CD8-positive, alpha-beta memory T cell (primary cell): ENCODE data around the gene P2RX2. TPM values are rescaled to one million over a fixed set of nuclear protein-coding genes. Genes with fewer than 3 reads are reported as not detected.

Experiments used
- CTCF ChIA-PET: fragments of 350-600 bp; sonication (Branson Sonifier 250); formaldehyde crosslinking; loops from one replicate; lab custom pipeline; 2021; ENCODE audit warnings: antibody characterized with exemption; lab: Charles Lee
- POLR2A ChIA-PET: fragments of 350-600 bp; sonication (Branson Sonifier 250); formaldehyde crosslinking; loops from one replicate; lab custom pipeline; 2021; ENCODE audit warnings: antibody characterized with exemption; lab: Charles Lee
- DNase-seq, 5 donors: peaks; one replicate each; pipeline versions ENCODE4 v3.0.0 to v3.0.0-alpha.2; 2020 to 2022; ENCODE audit warnings: mixed read lengths in 1 of 5
- H3K27ac ChIP-seq: one replicate; pipeline ENCODE4 v1.7.0; 2013; ENCODE audit warnings: low read depth, mild to moderate bottlenecking, low read length, moderate library complexity
- H3K27me3 ChIP-seq: 2 replicates; pipeline ENCODE4 v1.7.0; 2013; ENCODE audit warnings: low read length, mild to moderate bottlenecking; ENCODE audit not compliant: insufficient read depth, poor library complexity, severe bottlenecking
- H3K36me3 ChIP-seq: 2 replicates; pipeline ENCODE4 v1.7.0; 2013; ENCODE audit warnings: mild to moderate bottlenecking, low read length, moderate library complexity; ENCODE audit not compliant: insufficient read depth
- H3K4me1 ChIP-seq: 2 replicates; pipeline ENCODE4 v1.7.0; 2013; ENCODE audit warnings: mild to moderate bottlenecking, low read length, moderate library complexity; ENCODE audit not compliant: insufficient read depth
- H3K4me3 ChIP-seq: 2 replicates; pipeline ENCODE4 v1.7.0; 2013; ENCODE audit warnings: mild to moderate bottlenecking, low read length
- H3K9me3 ChIP-seq: 2 replicates; pipeline ENCODE4 v1.7.0; 2013; ENCODE audit warnings: mild to moderate bottlenecking, low read length
- H3K27ac Mint-ChIP-seq, 8 donors: one replicate each; pipeline ENCODE4 v1.8.0; 2020 to 2021; ENCODE audit warnings: mixed read lengths in 8 of 8, mild to moderate bottlenecking in 6 of 8, inconsistent platforms in 3 of 8, moderate library complexity in 3 of 8
- H3K27me3 Mint-ChIP-seq, 2 donors: one replicate each; pipeline ENCODE4 v1.8.0; 2020 to 2021; ENCODE audit warnings: mixed read lengths in 2 of 2, mild to moderate bottlenecking in 1 of 2, moderate library complexity in 1 of 2
- H3K36me3 Mint-ChIP-seq, 3 donors: one replicate each; pipeline ENCODE4 v1.8.0; 2020 to 2021; ENCODE audit warnings: mixed read lengths in 3 of 3, inconsistent platforms in 1 of 3, mild to moderate bottlenecking in 1 of 3
- H3K4me1 Mint-ChIP-seq, 3 donors: one replicate each; pipeline ENCODE4 v1.8.0; 2020 to 2021; ENCODE audit warnings: mixed read lengths in 3 of 3, inconsistent platforms in 1 of 3, mild to moderate bottlenecking in 1 of 3
- H3K4me3 Mint-ChIP-seq, 7 donors: one replicate each; pipeline ENCODE4 v1.8.0; 2020 to 2021; ENCODE audit warnings: mixed read lengths in 7 of 7, mild to moderate bottlenecking in 6 of 7, moderate library complexity in 4 of 7, inconsistent platforms in 2 of 7
- H3K9me3 Mint-ChIP-seq, 5 donors: one replicate each; pipeline ENCODE4 v1.8.0; 2020 to 2022; ENCODE audit warnings: mixed read lengths in 5 of 5, mild to moderate bottlenecking in 3 of 5, moderate library complexity in 2 of 5, inconsistent platforms in 1 of 5
- polyA plus RNA-seq: library from polyadenylated mRNA; unstranded; fragments of 300-500 nt; fragmentation: Illumina TruSeq; gene quantifications from one replicate; pipeline ENCODE4 v1.2.3, GENCODE V29; 2021
- total RNA-seq, 2 experiments: library from RNA; stranded (reverse); gene quantifications; one replicate each; pipeline ENCODE4 v1.2.3, GENCODE V29; 2021

Gene P2RX2
- total and polyA plus RNA-seq, 3 experiments from 2014 or later = not detected

DNA sequence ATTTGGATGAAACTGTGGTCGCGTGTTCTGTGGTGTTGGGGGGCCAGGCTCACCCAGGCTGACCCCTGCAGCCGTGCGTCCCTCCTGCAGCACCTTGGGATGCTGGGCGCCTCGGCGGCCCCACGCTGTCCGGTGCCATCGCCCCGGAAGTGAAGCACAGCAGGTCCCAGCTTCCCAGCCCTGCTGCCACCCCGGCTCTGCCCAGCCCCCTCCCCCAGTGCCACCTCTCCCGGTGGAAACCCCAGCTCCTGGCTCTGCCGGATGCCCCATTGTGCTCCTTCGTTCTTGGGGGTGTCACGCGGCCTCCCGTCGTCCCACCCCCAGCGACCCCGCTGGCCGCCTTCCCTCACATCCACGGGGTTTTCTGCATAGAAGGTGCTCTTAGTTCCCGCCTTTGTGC, 33.4 kb upstream of the P2RX2 start:
- no peak for DNase-seq
- Histone ChIP-seq H3K4me3 (no peak overlapping the region), H3K27ac (no peak overlapping the region), H3K4me1 (no peaks in the 10 kb centered on the region), H3K27me3 (no peaks in the 10 kb centered on the region), H3K36me3 (peaks cover 4% of the 10 kb centered on the region), H3K9me3 (no peaks in the 10 kb centered on the region)
- Mint-ChIP-seq H3K27me3 (no peaks in the 10 kb centered on the region), H3K27ac (no peak overlapping the region), H3K9me3 (no peaks in the 10 kb centered on the region), H3K36me3 (peaks cover 0 to 20% (median 6%) of the 10 kb centered on the region in 3 donors), H3K4me3 (no peak overlapping the region), H3K4me1 (no peaks in the 10 kb centered on the region)
- ChIA-PET POLR2A (no interaction called here), CTCF (no interaction called here)

DNA sequence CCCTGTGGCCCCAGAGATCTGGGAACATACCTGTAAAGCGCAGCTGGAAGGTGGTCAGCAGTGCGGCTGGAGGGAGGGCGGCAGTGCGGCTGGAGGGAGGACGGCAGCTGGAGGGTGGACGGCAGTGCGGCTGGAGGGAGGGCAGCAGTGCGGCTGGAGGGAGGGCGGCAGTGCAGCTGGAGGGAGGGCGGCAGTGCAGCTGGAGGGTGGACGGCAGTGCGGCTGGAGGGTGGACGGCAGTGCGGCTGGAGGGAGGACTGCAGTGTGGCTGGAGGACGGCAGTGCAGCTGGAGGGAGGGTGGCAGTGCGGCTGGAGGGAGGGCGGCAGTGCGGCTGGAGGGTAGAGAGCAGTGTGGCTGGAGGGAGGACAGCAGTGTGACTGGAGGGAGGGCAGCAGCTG, 31.6 kb upstream of the P2RX2 start:
- Histone ChIP-seq H3K27ac (no peak overlapping the region), H3K36me3 (no peaks in the 10 kb centered on the region), H3K4me3 (no peak overlapping the region), H3K9me3 (no peaks in the 10 kb centered on the region), H3K27me3 (no peaks in the 10 kb centered on the region), H3K4me1 (no peaks in the 10 kb centered on the region)
- H3K4me3 Mint-ChIP-seq = no peak overlapping the region
- DNase-seq = no peak
- POLR2A ChIA-PET = no interaction called here
- H3K36me3 Mint-ChIP-seq = peaks cover 0 to 8% (median 3%) of the 10 kb centered on the region in 3 donors
- no peak overlapping the region for H3K27ac Mint-ChIP-seq
- no peaks in the 10 kb centered on the region for H3K27me3 Mint-ChIP-seq
- H3K4me1 Mint-ChIP-seq = no peaks in the 10 kb centered on the region
- CTCF ChIA-PET = no interaction called here
- no peaks in the 10 kb centered on the region for H3K9me3 Mint-ChIP-seq

GRCh38 chr12:132587781-132588180, 30.8 kb upstream of the P2RX2 start:
- no peak overlapping the region for H3K4me3 ChIP-seq
- DNase-seq = no peak
- Mint-ChIP-seq H3K4me1 (no peaks in the 10 kb centered on the region), H3K9me3 (no peaks in the 10 kb centered on the region), H3K36me3 (peaks cover 0 to 8% (median 3%) of the 10 kb centered on the region in 3 donors), H3K27ac (no peak overlapping the region), H3K4me3 (no peak overlapping the region), H3K27me3 (peaks cover 3 to 4% of the 10 kb centered on the region in 2 donors)
- H3K9me3 ChIP-seq = no peaks in the 10 kb centered on the region
- POLR2A ChIA-PET = no interaction called here
- no peaks in the 10 kb centered on the region for H3K27me3 ChIP-seq
- H3K4me1 ChIP-seq = no peaks in the 10 kb centered on the region
- CTCF ChIA-PET = no interaction called here
- H3K36me3 ChIP-seq = no peaks in the 10 kb centered on the region
- no peak overlapping the region for H3K27ac ChIP-seq

GRCh38 chr12:132588319-132588718, 30.3 kb upstream of the P2RX2 start:
- ChIA-PET POLR2A (no interaction called here), CTCF (no interaction called here)
- H3K27me3 Mint-ChIP-seq = peaks cover 3 to 6% of the 10 kb centered on the region in 2 donors
- no peak for DNase-seq
- Histone ChIP-seq H3K4me3 (no peak overlapping the region), H3K27me3 (no peaks in the 10 kb centered on the region), H3K27ac (no peak overlapping the region), H3K4me1 (no peaks in the 10 kb centered on the region), H3K36me3 (no peaks in the 10 kb centered on the region), H3K9me3 (no peaks in the 10 kb centered on the region)
- no peak overlapping the region for H3K27ac Mint-ChIP-seq
- peaks cover 0 to 8% (median 3%) of the 10 kb centered on the region in 3 donors for H3K36me3 Mint-ChIP-seq
- H3K4me1 Mint-ChIP-seq = no peaks in the 10 kb centered on the region
- H3K4me3 Mint-ChIP-seq = no peak overlapping the region
- no peaks in the 10 kb centered on the region for H3K9me3 Mint-ChIP-seq

GRCh38 chr12:132588821-132589669, 29.5 kb upstream of the P2RX2 start:
- Mint-ChIP-seq H3K27me3 (peaks cover 3 to 11% of the 10 kb centered on the region in 2 donors), H3K27ac (no peak overlapping the region), H3K9me3 (no peaks in the 10 kb centered on the region), H3K36me3 (peaks cover 0 to 4% (median under 1%) of the 10 kb centered on the region in 3 donors), H3K4me1 (peaks cover 0 to 5% (median 2%) of the 10 kb centered on the region in 3 donors), H3K4me3 (no peak overlapping the region)
- CTCF ChIA-PET = no interaction called here
- POLR2A ChIA-PET = no interaction called here
- no peaks in the 10 kb centered on the region for H3K9me3 ChIP-seq
- no peak overlapping the region for H3K4me3 ChIP-seq
- DNase-seq = peak in 1 of 5 donors; percentile 31
- H3K36me3 ChIP-seq = no peaks in the 10 kb centered on the region
- no peaks in the 10 kb centered on the region for H3K4me1 ChIP-seq
- H3K27ac ChIP-seq = no peak overlapping the region
- H3K27me3 ChIP-seq = no peaks in the 10 kb centered on the region

- no peak overlapping the region for H3K27ac ChIP-seq
- no peak overlapping the region for H3K4me3 ChIP-seq
- Mint-ChIP-seq H3K27me3 (peaks cover 3 to 23% of the 10 kb centered on the region in 2 donors), H3K27ac (no peak overlapping the region), H3K9me3 (no peaks in the 10 kb centered on the region), H3K4me1 (peaks cover 0 to 6% (median 2%) of the 10 kb centered on the region in 3 donors), H3K4me3 (no peak overlapping the region), H3K36me3 (no peaks in the 10 kb centered on the region)
- ChIA-PET POLR2A (no interaction called here), CTCF (no interaction called here)
- no peaks in the 10 kb centered on the region for H3K9me3 ChIP-seq
- H3K27me3 ChIP-seq = no peaks in the 10 kb centered on the region
- peak in 1 of 5 donors; percentile 43 for DNase-seq
- H3K36me3 ChIP-seq = no peaks in the 10 kb centered on the region
- H3K4me1 ChIP-seq = no peaks in the 10 kb centered on the region
Measured at GRCh38 chr12:132591107-132591935, 27.3 kb upstream of the P2RX2 start.

DNA sequence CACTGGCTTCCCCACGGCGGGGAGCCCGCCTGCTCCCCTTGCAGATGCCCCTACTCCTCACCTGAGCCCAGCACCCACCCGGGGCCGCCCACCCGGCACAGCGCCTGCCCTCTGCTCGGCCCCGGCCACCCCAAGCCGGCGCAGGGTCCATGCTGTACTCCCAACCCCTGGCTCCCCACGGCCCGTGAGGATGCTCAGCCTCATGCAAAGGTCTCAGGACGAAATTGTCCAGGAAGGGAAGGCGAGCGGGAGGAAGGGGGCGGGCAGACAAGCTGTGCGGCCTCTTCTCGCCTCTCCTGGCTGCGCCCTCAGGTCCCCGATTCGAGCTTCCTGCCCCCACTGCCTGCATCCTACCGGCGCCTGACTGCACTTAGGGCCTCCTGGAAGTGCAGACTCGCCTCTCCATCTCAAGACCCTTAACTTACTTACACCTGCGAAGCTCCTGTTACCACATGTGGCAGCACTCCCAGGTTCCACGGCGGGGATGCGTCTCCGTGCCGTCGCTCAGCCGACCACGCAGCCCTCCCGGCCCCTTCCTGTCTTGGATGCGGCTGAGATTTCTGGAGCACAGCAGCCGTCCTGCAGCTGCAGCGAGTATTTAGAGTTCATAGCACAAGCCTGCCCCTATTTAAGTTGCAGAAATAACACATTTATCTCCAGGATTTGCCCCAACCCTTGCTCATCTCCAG, 26.1 kb upstream of the P2RX2 start:
- Histone ChIP-seq H3K4me3 (no peak overlapping the region), H3K9me3 (no peaks in the 10 kb centered on the region), H3K27me3 (peaks cover 2% of the 10 kb centered on the region), H3K4me1 (peaks cover 4% of the 10 kb centered on the region), H3K36me3 (no peaks in the 10 kb centered on the region), H3K27ac (no peak overlapping the region)
- H3K27ac Mint-ChIP-seq = no peak overlapping the region
- H3K4me1 Mint-ChIP-seq = peaks cover 3 to 10% (median 5%) of the 10 kb centered on the region in 3 donors
- H3K36me3 Mint-ChIP-seq = no peaks in the 10 kb centered on the region
- CTCF ChIA-PET = no interaction called here
- peaks cover 5 to 30% of the 10 kb centered on the region in 2 donors for H3K27me3 Mint-ChIP-seq
- POLR2A ChIA-PET = interaction anchor here (0.9 kb wide), 1 partner anchor 681 kb away, joined by 5 read pairs; no protein-coding TSS in a partner anchor
- H3K4me3 Mint-ChIP-seq = no peak overlapping the region
- H3K9me3 Mint-ChIP-seq = no peaks in the 10 kb centered on the region
- peak in 1 of 5 donors; percentile 43 for DNase-seq
